Ammon's horn (tissue), 1 donor: ENCODE results near the gene CLIC5.

ENCODE experiments used
- DNase-seq: peaks from one replicate; pipeline ENCODE4 v3.0.0-alpha.2; 2016; ENCODE audit warnings: low spot score

CLIC5 gene

GRCh38 chr6:46015119-46015968 is at the start of gene CLIC5:
Gene CLIC5, minus strand, starts transcription at chr6:46015860. Its CDS starts 318 bp downstream, at chr6:46015542.
- no peak for DNase-seq

DNA sequence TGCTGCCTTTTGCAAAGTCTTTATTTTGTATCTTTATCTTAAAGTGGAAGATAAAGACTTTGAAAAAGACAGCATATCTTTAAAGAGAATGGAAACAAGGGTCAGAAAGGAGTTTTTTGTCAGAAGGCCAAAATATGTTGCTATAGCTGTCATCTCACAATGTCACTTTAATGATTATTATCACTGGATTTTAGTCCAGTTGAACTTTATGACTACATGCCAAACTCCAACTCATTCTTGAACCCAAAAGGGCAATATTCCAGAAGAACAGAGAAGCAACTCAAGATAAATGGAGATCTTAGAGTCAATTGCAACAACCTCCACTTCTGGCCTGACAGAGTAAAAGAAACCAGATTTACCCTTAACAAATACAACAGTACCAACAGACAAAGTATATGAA is 47.3 kb upstream of the CLIC5 start:
- no peak for DNase-seq

- DNase-seq = no peak
Measured at GRCh38 chr6:46062312-46062711, 46.7 kb upstream of the CLIC5 start.

DNA sequence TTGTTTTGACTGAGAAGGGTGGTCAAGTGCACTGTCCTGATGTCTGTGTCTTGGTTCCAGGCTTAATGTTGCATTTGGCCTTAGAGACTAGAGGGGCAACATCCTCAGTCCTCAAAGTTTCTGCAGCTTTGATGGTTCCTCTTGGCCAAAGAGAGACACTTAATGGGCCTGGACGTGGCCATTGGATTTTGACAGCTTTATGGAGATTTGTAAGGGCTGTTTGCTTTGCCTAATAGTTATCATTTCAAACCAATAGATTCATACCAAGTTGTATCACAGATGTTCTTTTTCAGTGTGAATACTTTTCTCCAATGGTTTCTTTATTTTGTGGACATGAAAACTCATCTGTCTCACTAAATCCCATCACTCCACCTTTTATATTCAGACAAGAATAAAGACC is 45.8 kb upstream of the CLIC5 start:
- no peak for DNase-seq

- no peak for DNase-seq
Measured at GRCh38 chr6:46059608-46060007, 43.9 kb upstream of the CLIC5 start.

DNA sequence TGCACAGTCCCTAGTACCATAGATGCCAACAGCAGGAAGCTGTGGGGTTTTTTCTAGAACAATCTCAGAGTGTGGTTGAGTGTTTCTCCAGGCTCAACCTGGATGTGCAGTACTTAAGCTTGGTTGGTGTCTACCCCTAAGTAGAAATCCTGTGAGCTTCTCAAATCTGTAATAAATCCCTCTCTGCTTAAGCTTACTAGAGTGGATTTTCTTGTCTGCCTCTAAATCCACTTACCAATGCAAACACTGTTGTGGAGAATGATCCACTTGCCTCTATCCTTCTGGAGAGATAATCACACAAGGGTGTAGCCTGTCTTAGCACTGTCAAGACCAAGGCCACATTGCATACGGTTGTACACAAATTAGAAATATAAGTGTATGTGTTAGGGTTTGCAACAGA is 43.3 kb upstream of the CLIC5 start:
- no peak for DNase-seq

GRCh38 chr6:46057792-46058191 is 42.1 kb upstream of the CLIC5 start:
- DNase-seq = no peak

- DNase-seq = no peak
Measured at GRCh38 chr6:46056906-46057529, 41.4 kb upstream of the CLIC5 start.

DNA sequence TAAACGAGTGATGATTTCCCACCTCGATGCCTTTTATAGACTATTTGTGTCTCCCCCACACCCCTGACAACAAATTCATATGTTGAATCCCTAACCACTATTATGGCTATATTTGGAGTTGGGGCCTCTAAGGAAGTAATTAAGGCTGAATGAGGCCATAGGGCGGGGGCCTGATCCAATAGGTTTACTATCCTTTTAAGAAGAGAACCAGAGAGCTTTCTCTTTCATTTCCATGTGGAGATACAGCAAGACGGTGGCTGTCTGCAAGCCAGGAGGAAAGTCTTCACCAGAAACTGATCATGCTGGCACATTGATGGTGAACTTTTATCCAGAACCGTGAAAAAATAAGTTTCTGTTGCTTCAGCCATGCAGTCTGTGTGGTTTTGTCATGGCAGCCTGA is 38.9 kb upstream of the CLIC5 start:
- DNase-seq = no peak

- no peak for DNase-seq
Measured at GRCh38 chr6:46053039-46053933, 37.6 kb upstream of the CLIC5 start.

DNA sequence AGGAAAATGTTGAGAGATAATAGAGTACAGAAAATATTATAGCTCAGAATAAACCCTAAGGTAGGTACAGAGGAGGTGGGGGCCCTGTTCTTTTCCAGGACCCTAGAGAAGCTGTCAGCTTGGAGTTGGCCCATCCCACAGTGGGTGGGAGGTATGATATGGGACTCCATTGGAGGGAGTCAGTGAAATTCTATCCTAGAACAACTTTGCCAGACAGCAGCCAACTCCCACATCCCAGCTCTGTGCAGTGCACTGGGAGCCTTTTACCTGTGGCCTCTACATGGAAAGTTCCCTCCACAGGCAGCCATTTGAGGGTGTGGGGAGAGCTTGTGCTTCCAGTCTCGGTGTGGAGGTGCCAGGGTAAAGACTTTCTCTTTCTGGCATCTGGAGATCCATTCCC is 36.8 kb upstream of the CLIC5 start:
- DNase-seq = no peak

- DNase-seq = no peak
Measured at GRCh38 chr6:46051962-46052361, 36.3 kb upstream of the CLIC5 start.

DNA sequence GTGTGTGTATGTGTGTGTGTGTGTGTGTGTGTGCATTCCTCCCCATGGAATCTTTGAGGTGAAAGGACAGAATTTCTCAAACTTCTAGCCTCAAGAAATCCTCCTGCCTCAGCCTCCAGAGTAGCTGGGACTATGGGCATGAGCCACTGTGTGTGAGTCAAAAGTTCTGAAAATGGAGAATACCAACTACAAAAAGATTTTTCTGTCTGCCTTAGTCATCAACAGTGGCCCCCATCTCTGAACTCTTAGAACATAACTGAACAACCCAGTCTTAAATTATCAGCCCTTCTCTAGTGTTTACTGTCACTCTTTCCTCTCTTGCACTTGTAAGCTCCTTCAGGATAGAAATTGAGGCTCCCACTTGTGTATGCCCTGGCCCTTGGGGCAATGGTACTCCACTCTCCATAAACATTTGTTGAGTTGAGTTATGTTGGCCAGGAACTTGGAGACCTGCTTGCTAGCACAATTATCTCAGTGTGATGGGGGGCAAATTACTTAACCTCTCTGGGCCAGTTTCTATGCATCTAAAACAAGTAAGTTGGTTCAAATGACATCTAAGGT is 35.3 kb upstream of the CLIC5 start:
- no peak for DNase-seq

DNA sequence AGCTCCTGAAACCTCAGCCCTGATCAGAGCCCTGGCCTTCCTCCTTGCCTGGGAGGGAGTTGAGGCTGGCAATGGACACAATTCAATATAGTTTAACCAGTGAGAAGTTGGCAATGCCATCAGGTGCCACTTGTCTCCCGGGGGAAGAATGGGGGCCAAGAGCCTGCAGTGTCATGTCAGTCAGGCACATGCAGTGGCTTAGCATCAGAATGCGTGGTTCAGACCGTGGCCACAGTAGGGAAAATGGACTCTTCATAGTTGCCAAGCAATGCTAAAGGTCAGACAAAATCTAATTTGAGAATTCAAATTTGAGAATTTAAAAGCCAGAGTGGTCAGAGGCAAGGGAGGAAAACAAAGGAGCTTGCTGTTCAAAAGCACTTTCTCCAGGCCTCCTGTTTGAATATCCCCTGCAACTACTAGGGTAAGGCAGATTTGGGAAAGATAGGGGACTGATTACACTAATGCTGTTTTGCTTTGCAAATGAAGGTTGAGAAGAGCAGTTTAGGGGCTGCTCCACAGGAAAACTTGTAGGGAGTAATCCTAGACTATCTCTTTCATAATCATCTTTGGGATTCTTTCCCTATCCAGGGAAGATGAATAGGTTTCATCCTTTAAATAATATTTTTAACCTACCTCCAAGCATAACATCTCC is 33.1 kb upstream of the CLIC5 start:
- DNase-seq = no peak

DNA sequence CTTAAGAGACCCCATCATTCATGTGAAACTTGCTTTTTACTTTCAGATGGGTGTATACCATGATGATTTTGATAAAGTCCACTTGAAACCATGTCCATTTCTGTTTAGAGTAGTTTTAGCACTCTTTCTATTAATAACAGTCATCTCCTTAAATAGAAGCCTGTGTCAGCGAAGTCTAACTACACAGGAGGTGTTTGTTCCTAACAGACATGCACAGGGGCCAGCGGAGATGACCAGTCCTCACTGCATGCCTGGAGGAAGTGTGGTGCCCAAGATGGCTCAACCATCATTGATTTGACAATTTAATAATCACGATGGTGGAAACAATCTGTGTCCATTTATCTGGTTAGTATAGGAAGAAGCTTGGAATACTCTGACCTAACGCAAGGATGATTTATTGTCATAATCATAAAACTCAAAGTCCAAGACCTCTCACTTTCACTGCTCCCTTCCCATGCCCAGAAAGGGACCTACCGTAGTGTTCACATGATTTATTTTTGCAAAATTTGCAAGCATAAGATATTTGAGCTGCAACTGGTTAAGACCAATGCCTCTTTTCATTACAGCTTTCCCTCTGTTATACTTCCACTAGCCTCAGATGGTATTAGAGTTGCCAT is 31.0 kb upstream of the CLIC5 start:
- DNase-seq = no peak

DNA sequence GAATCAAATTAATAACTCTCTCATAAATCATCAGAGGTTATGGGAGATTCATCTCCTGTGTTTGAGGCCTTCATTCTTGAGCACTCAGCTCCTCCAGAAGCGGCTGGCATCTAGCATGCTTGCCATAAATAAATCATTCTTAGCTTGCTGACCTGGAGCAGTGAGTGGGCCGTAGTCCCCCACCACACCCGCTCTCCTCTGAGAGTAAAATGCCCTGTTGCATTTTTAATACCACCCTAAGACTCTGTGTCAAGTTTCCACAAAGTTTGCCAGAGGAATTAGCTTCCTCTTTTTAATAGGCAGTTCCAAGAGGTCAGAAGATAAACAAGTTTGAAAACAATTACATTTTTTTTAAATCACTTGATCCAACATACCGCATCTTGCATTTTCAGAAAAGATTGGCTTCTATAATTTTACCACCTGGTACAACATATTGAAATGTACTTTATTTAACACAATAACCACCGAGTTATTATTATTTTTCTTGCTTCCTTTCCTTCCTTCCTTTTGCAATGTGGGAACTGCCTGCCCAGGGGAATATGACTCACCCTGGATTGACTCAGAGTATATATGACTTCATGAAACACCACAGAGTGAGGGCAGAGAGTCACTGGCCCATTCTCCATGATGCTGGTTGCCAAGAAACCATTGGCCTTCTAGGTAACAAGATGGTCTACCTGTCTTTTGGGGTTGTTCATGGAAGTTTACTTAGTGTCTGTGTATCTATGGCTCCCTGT is 29.4 kb upstream of the CLIC5 start:
- DNase-seq = no peak

GRCh38 chr6:46042355-46042999 is 26.8 kb upstream of the CLIC5 start:
- peak; percentile 13 for DNase-seq

- no peak for DNase-seq
Measured at GRCh38 chr6:46040288-46040687, 24.6 kb upstream of the CLIC5 start.

DNA sequence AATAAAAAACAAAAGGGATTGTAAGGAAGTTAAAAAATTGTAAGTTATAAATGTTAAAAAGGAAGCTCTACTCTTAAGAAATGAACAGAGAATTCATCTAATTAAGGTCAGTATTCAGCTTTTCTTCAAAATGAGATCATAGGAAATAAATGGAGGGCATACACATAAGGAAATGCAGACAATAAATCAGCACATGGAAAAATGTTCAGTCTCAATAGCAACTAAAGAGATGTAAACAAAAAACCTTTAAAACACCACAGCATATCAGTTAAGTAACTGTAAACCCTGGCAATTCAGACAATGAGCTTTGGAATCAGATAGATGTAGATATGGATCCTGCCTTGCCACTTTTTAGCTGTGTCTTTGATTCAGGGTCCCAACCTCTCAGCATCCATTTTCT is 24.0 kb upstream of the CLIC5 start:
- DNase-seq = no peak

GRCh38 chr6:46036911-46037310 is 21.3 kb upstream of the CLIC5 start:
- no peak for DNase-seq
